ENCODE results near the gene PDLIM1. TPM values are rescaled to one million over a fixed set of nuclear protein-coding genes. Genes with fewer than 3 reads are reported as not detected.

The PDLIM1 gene
- total RNA-seq, 1 experiment from 2014 or later: 115 TPM

DNA sequence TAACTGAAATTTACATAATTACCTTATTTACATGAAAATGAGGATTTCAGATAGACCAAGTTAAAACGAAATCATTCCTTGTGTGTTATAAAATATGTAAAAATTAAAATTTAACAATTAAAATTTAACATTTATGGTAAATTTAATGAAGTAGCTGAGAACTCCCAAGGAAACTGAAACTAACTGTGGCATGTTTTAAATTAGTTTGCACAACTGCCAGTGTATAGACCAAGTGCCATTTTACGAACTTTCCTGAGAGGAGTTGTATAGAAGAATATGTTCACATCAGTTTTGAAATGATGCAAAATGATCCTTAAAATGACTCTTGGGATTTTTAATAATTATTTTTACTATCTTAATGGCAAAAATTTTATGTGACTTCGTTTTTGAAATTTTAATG lies 23.6 kb downstream of the PDLIM1 start:
- TF ChIP-seq, protein P1, sequence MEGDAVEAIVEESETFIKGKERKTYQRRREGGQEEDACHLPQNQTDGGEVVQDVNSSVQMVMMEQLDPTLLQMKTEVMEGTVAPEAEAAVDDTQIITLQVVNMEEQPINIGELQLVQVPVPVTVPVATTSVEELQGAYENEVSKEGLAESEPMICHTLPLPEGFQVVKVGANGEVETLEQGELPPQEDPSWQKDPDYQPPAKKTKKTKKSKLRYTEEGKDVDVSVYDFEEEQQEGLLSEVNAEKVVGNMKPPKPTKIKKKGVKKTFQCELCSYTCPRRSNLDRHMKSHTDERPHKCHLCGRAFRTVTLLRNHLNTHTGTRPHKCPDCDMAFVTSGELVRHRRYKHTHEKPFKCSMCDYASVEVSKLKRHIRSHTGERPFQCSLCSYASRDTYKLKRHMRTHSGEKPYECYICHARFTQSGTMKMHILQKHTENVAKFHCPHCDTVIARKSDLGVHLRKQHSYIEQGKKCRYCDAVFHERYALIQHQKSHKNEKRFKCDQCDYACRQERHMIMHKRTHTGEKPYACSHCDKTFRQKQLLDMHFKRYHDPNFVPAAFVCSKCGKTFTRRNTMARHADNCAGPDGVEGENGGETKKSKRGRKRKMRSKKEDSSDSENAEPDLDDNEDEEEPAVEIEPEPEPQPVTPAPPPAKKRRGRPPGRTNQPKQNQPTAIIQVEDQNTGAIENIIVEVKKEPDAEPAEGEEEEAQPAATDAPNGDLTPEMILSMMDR (conservative IDR thresholded peaks at IDR 0.05): no peak

More for the DNA sequence above, 23.6 kb downstream of the PDLIM1 start:
- Mint-ChIP-seq H3K9me3 (no peaks in the 10 kb centered on the region), H3K4me3 (no peak overlapping the region), H3K27ac (no peak overlapping the region), H3K36me3 (ENCODE audit: insufficient read depth in 1 of 3, low read depth in 3 of 3) (peaks cover 4 to 56% (median 54%) of the 10 kb centered on the region in 3 experiments; a peak in 6 of 7 replicates), H3K27me3 (ENCODE audit: low read depth) (no peaks in the 10 kb centered on the region), H3K4me1 (peaks cover 36 to 47% of the 10 kb centered on the region in 2 experiments)
- no peak overlapping the region for H3T11ph ChIP-seq (ENCODE audit: low read length)
- no peaks in the 10 kb centered on the region for H3K23me2 ChIP-seq (ENCODE audit: insufficient read length, low read depth, low read length, poor library complexity, severe bottlenecking)
- H3K9me3 ChIP-seq (ENCODE audit: control insufficient read depth, low read depth, low read length): no peaks in the 10 kb centered on the region
- H3K56ac ChIP-seq (ENCODE audit: insufficient read length, low read depth, low read length): no peak overlapping the region
- peaks cover 13% of the 10 kb centered on the region for H3K4me1 ChIP-seq (ENCODE audit: insufficient read depth, low read length)
- H3K79me1 ChIP-seq (ENCODE audit: insufficient read depth, low read depth, low read length, poor library complexity, severe bottlenecking): no peaks in the 10 kb centered on the region
- H3K14ac ChIP-seq (ENCODE audit: insufficient read depth, low read length): no peak overlapping the region
- H3K4me2 ChIP-seq (ENCODE audit: insufficient read depth, insufficient read length, low read length): no peak overlapping the region
- H2BK12ac ChIP-seq (ENCODE audit: insufficient read length, low read depth, low read length): no peak overlapping the region
- DNase-seq: no peak
- peak overlapping the region; percentile 95 for H2BK20ac ChIP-seq (ENCODE audit: low read depth, low read length, poor library complexity, severe bottlenecking)
- H3K79me2 ChIP-seq (ENCODE audit: insufficient read depth, low read length): no peaks in the 10 kb centered on the region
- H3K27me3 ChIP-seq (ENCODE audit: insufficient read depth, low read length): no peaks in the 10 kb centered on the region
- no peak overlapping the region for H3K18ac ChIP-seq (ENCODE audit: insufficient read length, low read depth, low read length)
- no peak overlapping the region for H2BK15ac ChIP-seq (ENCODE audit: low read depth, low read length)
- no peak overlapping the region for H3K4ac ChIP-seq (ENCODE audit: low read depth, low read length)
- no peak overlapping the region for H4K91ac ChIP-seq (ENCODE audit: insufficient read length, low read depth, low read length)
- no peak overlapping the region for H4K5ac ChIP-seq (ENCODE audit: insufficient read length, low read depth, low read length)
- no peak overlapping the region for H2BK5ac ChIP-seq (ENCODE audit: insufficient read length, low read length)
- no peak overlapping the region for H3K27ac ChIP-seq (ENCODE audit: insufficient read length, low read depth, low read length)
- no peak overlapping the region for H2BK120ac ChIP-seq (ENCODE audit: low read depth, low read length, poor library complexity, severe bottlenecking)
- no peak overlapping the region for H2AFZ ChIP-seq (ENCODE audit: low read length)
- H3K23ac ChIP-seq (ENCODE audit: insufficient read length, low read depth, low read length): no peak overlapping the region
- no peak overlapping the region for H2AK5ac ChIP-seq (ENCODE audit: insufficient read length, low read length)
- no peak overlapping the region for H3K9ac ChIP-seq (ENCODE audit: extremely low read depth, insufficient read length, low read length)
- WGBS (ENCODE audit: extremely low coverage, insufficient read length, low lambda C conversion rate): no CpG with 5 or more reads among the region's 3 CpGs
- H4K8ac ChIP-seq (replicated peaks; ENCODE audit: insufficient read length, low read depth, low read length): no peak overlapping the region
- no peaks in the 10 kb centered on the region for H4K20me1 ChIP-seq (ENCODE audit: control insufficient read depth, insufficient read depth, insufficient read length)
